NCI-H128 (cell line): Measurements from ENCODE around the gene RAB11FIP3.
"Not testable (repeated sequence)": the region's sequence is repeated elsewhere in the genome, so short reads cannot be mapped to it uniquely, and the experiment has no call there.

ENCODE experiments used
- DNase-seq: peaks from one replicate; lab custom pipeline; 2025; ENCODE audit not compliant: unreplicated experiment; lab: John Stamatoyannopoulos, UW

The RAB11FIP3 gene

DNA sequence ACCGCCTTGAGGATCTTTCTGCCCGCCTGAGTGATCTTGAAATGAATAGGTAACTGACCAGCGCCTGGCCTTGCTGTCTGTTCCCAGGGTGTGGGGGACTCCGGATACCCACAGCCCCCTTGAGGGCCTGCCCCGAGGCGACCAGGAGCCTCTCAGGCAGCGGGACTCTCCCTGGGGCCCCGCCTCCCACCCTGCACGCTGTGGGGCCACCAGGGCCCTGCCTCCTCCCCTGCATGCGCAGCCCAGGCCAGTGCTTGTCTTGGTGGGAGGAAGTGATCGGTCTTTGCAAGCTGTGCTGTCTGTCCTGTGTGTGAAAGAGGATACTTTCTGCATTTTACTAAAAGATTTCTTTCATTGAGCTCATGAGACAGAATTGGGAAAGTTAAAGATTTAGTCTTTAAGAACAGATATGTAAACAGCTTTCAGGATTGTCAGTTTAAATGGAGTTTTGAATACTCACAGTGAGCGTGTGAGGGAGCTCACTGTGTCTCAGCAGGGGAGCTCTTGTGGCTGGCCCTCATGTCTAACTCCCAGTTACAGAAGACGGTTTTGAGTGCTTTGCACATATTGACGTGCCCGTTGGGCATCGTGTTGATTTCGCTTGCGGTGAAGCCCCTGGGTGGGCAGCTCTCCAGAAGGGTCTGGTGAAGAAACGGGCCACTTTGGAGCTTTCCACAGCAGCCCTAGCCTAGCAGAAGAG lies 65.9 kb downstream of the RAB11FIP3 start:
- peak; percentile 27 for DNase-seq

DNA sequence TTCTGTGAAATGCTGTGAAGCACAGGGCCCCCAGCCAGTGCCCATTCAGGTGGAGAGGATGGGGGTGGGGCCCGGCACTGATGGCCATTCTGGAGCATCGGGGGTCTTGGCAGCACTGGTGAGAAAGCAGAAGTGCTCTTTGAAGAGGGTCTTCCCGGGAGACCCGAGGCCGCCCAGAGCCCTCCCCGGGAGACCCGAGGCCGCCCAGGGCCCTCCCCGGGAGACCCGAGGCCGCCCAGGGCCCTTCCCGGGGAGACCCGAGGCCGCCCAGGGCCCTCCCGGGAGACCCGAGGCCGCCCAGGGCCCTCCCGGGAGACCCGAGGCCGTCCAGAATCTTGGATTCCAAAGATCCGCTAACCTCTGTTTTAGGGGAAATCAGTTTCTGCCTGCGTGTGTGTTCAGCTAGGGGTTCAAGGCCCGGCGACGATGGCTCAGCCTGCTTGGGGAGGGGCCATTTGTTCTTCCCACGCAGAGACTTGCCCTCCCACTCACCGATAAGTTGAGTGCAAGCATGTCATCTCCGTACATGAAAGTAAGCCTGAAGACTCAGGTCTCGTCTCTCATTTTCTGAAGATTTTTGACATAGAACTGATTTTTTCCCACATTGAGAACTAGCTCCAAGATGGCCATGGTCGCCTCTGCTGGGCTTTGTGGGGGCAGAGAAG lies 66.9 kb downstream of the RAB11FIP3 start:
- DNase-seq: no peak

DNA sequence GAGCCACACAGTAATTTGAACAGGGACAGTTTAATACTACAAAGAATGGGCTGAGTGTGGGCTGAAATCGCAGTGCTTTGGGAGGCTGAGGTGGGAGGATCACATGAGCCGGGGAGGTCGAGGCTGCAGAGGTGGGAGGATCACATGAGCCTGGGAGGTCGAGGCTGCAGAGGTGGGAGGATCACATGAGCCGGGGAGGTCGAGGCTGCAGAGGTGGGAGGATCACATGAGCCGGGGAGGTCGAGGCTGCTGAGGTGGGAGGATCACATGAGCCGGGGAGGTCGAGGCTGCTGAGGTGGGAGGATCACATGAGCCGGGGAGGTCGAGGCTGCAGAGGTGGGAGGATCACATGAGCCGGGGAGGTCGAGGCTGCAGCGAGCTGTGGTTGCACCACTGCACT lies 69.2 kb downstream of the RAB11FIP3 start:
- DNase-seq: not testable (repeated sequence)

DNA sequence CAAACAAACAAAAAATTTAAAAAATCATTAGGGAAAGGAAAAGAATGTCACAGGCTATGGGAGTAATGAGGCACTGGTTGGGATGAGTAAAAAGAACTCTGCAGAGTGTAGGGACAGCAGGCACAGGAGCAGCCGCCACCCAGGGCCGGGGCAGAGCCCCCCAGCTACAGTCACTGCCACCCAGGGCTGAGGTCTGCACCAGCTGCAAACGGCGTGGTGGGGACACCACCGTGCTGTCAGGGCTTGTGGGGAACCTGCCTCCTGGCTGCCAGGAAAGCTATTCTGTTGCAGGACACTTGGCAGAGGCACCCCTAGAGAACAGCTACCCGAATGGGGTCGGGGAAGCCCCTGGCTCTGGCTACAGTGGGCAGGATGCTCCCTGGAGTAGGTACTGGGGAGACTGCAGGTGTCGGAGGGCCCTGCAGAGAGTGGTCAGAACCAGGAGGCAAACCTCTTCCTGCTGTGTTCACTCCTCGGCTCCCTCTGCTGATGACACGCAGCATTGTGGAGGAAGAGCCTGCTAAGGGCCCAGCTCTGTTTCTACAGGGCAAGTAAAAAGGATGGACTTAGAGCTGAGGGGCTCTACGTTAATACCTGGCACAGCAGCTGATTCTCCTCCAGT lies 69.8 kb downstream of the RAB11FIP3 start:
- DNase-seq: no peak

DNA sequence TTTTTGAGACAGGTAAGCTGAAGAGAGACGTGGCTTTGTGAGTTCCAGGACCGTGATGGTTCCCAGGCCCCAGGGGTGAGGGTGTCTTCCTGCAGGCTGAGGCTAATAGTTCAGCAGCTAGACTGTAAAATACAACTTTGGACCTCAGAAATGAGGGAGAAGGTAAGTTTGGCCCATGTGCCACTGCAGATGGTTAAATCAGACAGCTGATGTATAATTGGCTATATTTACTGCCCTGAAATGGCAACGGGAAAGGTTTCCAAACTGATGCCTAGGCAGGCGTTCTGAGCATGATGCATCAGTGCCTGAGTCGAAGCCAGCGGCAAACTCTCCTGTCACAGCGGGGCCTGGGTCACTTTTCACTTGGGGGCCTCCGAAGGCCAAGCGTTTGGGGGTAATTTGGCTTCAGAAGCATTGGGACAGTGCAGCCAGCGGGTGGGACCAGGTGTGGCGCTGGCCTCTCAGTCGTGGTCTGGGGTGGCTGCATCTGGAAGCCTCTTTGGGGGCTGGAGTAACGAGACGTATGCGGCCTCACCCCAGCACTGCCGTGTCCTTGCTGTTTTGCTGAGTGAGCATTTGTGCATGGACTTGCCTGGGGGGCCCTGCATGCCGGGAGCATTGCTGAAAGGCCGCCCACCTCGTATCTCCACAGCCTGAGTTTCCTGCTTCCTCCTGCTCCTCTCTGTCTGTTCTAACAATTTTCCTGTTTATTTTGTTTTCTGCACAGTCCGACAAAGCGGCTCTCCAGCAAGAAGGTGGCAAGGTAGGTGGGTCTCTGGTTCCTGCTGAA lies 70.8 kb downstream of the RAB11FIP3 start:
- DNase-seq: no peak

DNA sequence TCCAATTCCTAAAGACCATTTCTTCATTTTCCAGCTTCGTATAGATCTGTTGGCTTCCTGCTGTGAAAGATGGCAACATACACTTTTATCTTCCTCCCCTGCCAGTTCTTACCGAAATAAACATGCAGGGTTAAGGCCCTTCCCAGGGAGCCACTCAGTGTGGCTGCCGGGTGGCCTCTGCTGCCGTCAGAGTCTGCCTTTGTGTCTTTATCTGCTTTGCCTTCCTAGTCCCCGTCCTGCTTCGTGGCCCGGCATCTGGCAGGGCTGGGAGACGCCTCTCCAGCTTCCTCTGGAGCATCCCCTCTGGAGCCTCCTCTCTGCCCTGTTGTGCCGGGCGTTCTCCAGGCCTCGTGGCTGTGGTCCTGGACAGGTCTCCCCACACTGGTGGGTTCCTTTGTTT lies 71.8 kb downstream of the RAB11FIP3 start:
- no peak for DNase-seq

DNA sequence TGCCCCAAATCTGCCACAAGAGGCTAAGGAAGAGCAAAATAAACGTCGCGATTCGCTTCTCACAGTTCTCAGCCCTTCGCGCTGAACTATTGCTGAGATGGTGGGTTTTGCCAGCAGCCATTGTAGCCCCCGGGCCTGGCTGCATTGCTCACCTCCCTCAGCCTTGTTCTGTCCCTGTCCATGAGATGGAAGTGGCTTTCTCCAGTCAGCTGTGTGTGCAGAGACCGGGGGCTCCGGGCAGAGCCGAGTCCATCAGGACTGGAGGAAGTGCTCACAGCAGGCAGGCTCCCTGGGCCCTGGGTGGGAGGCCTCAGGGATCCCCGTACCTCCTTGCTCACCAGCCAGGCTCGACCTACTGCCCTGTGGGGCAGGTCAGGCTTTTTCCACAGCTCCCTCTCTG lies 74.5 kb downstream of the RAB11FIP3 start:
- DNase-seq: no peak

DNA sequence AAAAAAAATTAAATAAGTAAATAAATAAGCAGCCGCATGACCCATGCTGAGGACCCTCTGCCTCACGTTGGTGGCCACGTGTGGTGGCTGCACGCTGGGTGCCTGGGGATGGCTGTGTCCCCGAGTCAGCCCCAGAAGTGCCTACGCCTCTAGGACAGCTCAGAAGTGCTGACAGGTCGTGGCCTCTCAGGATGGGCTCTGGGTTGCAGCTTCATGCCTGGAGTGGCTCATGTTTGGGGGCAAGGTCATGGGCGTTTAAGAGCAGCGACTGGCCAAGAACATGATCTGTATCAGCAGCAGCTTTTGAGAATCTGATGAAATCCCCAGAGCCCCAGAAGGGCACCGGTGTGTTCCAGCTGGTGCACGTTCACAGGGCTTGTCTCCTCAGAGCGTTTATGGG lies 75.3 kb downstream of the RAB11FIP3 start:
- no peak for DNase-seq

DNA sequence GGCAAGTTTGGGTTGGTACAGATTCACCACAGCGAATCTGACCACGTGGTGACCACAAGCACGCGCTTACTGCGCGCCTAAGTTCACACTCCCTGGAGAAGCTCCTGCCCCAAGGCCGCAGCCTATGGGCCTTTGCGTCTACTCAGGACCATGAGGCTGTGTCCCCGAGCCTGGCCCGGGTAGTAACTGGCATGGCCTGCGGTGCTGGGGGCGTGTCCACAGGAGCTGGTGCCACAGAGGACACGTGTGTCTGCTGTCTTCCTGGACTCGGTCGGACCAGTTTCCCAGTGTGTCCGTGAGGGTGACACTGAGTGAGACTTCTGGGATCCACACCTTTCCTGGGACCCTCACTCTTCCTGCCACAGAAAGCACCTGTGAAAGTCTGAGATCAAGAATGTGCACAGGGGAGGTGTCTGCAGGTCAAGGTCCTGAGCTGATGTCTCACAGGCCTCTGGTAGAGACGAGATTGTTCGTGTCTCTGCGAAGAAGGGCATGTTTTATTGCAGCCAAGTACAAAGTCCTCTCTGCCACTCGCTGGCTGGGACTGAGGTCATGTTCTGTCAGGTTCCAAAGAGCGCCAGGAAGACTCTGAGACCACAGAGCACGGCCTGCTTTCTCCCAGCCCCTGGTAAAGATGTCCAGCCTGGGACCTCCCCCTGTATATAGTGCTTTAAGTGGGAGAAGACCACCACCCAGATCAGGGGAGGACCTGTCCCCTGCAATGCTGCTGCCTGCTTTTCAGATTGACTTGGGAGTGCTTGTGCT lies 76.9 kb downstream of the RAB11FIP3 start:
- DNase-seq: no peak

DNA sequence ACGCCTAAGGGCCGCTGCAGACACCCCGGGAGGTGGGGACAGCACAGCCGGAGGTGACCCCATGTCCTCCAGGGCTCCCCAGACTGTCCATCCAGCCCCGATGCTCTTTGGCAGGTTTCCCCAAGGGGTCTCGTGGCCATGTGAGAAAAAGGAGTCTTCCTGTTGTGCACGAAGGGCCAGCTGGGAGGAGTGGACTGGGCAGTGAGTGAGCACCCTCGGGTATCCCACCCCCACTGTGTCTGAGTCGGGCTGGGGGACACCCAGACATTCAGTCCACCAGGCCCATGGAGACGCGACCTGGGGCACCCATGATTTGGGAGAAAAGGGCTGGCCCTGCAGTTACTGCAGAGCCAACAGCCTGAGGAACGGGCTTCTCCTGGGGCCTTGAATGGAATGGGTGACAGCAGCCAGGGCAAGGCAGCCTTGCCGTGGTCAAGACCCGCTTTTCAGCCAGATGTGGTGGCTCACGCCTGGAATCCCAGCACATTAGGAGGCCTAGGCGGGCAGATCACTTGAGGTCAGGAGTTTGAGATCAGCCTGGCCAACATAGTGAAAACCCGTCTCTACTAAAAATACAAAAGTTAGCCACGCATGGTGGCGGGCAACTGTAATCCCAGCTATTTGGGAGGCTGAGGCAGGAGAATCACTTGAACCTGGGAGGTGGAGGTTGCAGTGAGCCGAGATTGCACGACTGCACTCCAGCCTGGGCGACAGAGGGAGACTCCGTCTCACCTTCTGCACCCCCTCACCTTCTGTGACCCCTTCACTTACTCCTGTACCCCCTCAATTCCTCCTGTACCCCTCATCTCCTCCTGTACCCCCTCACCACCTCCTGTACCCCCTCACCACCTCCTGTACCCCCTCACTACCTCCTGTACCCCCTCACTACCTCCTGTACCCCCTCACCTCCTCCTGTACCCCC lies 78.0 kb downstream of the RAB11FIP3 start:
- no peak for DNase-seq

DNA sequence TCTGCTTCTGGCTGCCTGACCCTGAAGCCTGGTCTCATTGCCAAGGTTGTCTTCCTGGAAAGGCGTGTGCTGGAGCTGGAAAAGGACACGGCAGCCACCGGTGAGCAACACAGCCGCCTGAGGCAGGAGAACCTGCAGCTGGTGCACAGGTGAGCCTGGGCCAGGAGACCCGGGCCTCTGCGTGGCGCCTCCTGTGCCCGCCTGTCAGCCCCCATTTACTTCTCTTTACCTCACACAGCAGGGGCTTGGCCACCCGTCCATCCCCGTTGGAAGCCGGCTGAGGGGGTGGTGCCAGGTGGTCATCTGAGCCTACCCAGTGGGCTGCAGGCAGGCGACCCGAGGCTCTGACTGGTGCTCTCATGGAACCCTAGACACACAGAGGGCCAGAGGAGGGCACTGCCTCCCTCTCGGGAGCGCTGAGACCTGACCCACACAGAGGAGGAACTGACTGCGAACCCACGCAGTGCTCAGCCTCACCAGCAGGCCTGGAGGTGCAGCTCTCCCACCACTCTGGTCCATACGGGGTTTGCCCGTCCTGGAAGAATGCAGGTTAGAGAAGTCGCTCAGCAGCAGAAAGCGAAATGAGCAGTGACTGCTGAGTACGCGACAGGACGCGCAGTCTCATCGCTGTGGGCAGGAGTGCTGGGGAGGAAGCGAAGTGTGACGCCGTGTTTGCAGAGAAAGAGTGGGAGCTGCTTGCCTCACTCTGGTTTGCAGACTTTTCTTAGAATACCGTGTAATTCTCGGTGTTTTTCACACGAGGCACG lies 80.2 kb downstream of the RAB11FIP3 start:
- DNase-seq: no peak

DNA sequence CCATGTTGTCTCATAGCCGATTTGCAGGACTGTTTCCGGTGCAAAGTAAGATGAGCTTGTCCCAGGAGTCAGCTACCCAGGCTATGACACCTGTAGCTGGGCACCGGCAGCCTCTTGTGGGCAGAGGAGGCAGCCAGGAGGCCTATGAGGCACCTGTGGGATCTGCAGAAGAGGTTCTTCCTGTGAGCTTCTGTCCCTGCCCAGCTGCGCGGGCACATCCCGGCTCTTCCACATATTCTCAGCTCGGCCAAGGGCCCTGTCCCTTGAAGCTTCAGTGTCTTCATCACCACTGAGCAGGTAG lies 80.7 kb downstream of the RAB11FIP3 start:
- DNase-seq: no peak

DNA sequence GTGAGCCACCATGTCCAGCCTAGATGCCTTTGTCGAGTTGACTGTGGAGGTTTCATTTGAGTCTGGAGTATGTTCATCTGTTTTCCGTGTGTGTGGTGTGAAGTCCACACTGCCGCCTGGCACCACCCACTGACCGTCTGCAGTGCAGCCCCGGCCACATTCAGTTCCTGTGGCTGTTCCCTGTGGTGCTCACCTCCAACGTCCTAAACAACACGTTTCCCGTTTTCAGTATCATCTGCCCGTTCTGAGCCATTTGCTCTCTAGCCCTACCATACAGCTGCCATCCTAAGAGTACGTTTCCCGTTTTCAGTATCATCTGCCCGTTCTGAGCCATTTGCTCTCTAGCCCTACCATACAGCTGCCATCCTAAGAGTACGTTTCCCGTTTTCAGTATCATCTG lies 82.1 kb downstream of the RAB11FIP3 start:
- DNase-seq: not testable (repeated sequence)

DNA sequence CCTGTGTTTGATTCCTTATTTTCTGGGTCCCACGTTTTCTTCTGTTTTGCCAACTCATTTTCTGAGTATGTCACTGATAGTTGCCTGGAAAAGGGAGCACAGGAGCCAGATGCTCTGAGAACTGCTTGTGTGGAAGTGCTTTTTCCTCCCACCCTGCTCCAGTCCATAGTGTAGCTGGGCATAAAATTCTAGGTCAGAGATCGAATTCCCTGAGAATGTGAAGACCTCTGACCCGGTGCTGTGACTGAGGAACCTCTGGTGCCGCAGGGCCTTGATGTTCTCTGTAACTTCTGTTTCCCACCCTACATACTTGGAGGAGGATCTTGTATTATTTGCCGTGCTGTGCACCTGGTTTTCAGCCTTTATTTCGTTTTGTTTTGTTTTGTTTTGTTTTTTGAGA lies 82.5 kb downstream of the RAB11FIP3 start:
- DNase-seq: no peak

DNA sequence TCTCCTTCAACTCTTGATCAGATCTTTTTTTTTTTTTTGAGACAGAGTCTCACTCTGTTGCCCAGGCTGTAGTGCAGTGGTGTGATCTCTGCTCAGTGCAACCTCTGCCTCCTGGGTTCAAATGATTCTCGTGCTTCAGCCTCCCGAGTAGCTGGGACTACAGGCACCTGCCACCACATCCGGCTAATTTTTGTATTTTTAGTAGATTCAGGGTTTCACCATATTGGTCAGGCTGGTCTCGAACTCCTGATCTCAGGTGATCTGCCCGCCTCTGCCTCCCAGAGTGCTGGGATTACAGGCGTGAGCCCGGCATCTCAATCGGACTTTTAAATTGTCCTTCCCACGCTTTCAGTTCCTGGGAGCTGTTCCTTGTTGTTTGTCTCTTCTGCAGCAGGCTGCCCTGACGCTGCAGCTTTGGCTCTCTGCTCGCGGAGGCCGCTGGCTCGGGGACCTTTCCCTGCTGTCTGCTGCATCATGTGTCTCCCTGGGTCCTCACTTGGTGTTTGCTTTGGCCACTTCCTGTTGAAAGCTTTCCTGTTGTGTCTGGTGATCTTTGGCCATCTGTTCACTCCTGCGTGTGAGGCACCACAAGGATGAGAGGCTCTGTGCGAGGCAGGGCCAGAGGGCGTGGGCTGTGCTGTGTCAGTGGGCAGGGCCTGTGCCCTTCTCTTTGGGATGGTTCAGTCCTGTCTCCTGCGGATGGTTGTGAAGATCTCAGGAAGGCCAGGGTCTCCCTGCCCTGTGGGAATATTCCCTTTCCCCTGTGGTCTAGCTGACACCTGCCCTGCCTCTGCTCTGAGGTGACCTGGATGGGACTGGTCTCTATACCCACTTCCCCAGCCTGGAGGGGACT lies 83.7 kb downstream of the RAB11FIP3 start:
- DNase-seq: no peak

DNA sequence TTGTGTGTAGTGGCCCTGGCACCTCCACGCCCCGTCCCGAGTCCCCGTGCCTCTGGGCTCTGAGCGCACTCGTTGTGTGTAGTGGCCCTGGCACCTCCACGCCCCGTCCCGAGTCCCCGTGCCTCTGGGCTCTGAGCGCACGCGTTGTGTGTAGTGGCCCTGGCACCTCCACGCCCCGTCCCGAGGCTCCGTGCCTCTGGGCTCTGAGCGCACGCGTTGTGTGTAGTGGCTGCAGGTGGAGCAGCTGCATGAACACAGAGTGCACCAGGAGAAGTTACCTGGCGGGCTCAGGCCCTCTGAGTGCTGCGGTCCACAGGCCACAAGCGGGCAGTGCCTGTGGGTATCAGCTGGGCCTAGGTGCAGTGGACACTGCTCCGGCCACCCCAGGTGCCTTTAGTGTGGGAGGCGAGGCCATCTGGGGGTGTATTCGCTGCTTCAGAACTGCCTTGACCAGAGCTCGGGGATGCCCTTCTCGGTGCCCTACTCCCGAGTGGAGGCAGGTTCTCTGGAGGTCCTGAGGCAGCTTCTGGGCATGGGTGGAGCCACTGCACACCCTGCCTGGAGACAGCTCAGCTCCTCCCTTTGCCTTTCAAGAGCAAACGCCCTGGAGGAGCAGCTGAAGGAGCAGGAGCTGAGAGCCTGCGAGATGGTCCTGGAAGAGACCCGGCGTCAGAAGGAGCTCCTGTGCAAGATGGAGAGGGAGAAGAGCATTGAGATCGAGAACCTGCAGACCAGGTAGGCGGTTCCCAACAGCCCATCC lies 84.8 kb downstream of the RAB11FIP3 start:
- no peak for DNase-seq

DNA sequence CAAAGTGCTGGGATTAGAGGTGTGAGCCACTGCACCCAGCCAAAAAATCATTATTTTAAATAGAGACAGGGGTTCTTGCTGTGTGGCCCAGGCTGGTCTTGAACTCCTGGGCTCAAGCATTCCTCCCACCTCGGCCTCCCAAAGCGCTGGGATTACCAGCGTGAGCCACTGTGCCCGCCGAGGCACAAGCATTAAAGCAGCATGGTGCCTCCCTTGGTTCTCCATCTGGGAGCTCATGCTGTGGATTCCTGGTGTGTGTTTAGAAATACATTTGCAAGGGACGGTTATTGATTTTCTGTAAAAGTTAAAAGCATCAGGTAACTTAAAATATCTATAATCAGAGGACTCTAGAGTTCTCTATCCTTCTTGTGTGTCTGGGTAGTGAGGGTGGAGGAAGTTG lies 87.4 kb downstream of the RAB11FIP3 start:
- DNase-seq: no peak

DNA sequence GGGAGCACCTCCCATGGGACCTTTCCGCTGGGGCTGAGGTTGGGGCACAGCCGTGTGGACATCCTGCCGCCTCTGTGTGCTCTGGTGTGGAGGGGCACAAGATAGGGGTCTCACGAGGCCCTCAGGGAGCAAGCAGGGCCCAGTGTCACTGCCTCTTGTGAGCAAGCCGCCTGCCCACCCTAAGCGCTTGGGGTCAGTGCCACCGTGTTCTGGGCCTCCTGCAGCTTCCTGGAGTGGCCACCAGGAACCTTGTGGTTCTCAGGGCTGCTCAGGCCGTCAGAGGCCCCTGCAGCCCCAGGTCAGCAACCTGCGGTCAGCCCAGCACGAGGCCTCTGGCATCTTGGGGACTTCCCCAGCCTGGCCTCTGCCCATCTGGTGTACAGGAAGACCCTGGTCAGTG lies 88.5 kb downstream of the RAB11FIP3 start:
- no peak for DNase-seq
